WTC11 (cell line): ENCODE results near the gene TCF12. TPM values are rescaled to one million over a fixed set of nuclear protein-coding genes. Genes with fewer than 3 reads are reported as not detected.

Experiments used
- ATAC-seq: fragments of 200-7000 bp; cut with Tn5 transposase; 2 replicates; pipeline ENCODE4 v1.10.0; 2021; ENCODE audit warnings: mild to moderate bottlenecking, moderate library complexity
- CTCF ChIA-PET: fragments of 300-600 bp; sonication (Branson Sonifier 250); formaldehyde crosslinking; loops from one replicate; lab custom pipeline; 2021; ENCODE audit warnings: antibody characterized with exemption; lab: Charles Lee
- POLR2A ChIA-PET: fragments of 350-600 bp; sonication (Branson Sonifier 250); formaldehyde crosslinking; loops from one replicate; lab custom pipeline; 2021; ENCODE audit warnings: antibody characterized with exemption; lab: Charles Lee
- DNase-seq: peaks from one replicate; pipeline ENCODE4 v3.0.0; 2021; ENCODE audit warnings: low spot score
- H3K27ac Mint-ChIP-seq: 2 replicates; pipeline ENCODE4 v1.8.0; 2021; ENCODE audit warnings: mixed read lengths
- H3K27me3 Mint-ChIP-seq: 2 replicates; pipeline ENCODE4 v1.8.0; 2021; ENCODE audit warnings: low read depth, mild to moderate bottlenecking, moderate library complexity, mixed read lengths
- H3K36me3 Mint-ChIP-seq: 2 replicates; pipeline ENCODE4 v1.8.0; 2021; ENCODE audit warnings: mixed read lengths
- H3K4me1 Mint-ChIP-seq: 2 replicates; pipeline ENCODE4 v1.8.0; 2022; ENCODE audit warnings: mixed read lengths
- H3K4me3 Mint-ChIP-seq: 2 replicates; pipeline ENCODE4 v1.8.0; 2021; ENCODE audit warnings: mild to moderate bottlenecking, moderate library complexity, mixed read lengths
- H3K9me3 Mint-ChIP-seq: 2 replicates; pipeline ENCODE4 v1.8.0; 2021; ENCODE audit warnings: mixed read lengths
- CREB1 ChIP-seq: sonication (generic); formaldehyde crosslinking; IDR thresholded peaks from 2 replicates; pipeline ENCODE4 v1.8.0; 2023; ENCODE audit warnings: mild to moderate bottlenecking, missing genetic modification reagents
- CREM ChIP-seq: sonication (generic); formaldehyde crosslinking; IDR thresholded peaks from 2 replicates; pipeline ENCODE4 v1.8.1; 2022; ENCODE audit warnings: mild to moderate bottlenecking, missing genetic modification reagents, moderate library complexity
- CTCF ChIP-seq: fragments of 200-600 bp; IDR thresholded peaks from 2 replicates; pipeline ENCODE4 v1.8.0; 2022; ENCODE audit warnings: antibody characterized with exemption
- E2F1 ChIP-seq: sonication (generic); formaldehyde crosslinking; IDR thresholded peaks from 2 replicates; pipeline ENCODE4 v1.8.0; 2022; ENCODE audit warnings: mild to moderate bottlenecking, missing genetic modification reagents
- FOXP4 ChIP-seq: sonication (generic); formaldehyde crosslinking; IDR thresholded peaks from 2 replicates; pipeline ENCODE4 v1.8.0; 2022; ENCODE audit warnings: mild to moderate bottlenecking, missing genetic modification reagents
- MAX ChIP-seq: sonication (generic); formaldehyde crosslinking; IDR thresholded peaks from 2 replicates; pipeline ENCODE4 v1.8.0; 2022; ENCODE audit warnings: mild to moderate bottlenecking, missing genetic modification reagents
- MYBL2 ChIP-seq: sonication (generic); formaldehyde crosslinking; IDR thresholded peaks from 2 replicates; pipeline ENCODE4 v1.8.1; 2023; ENCODE audit warnings: mild to moderate bottlenecking, moderate library complexity, missing genetic modification reagents
- NFATC4 ChIP-seq: fragments of 250-450 bp; sonication (Bioruptor Pico); IDR thresholded peaks from 2 replicates; pipeline ENCODE4 v1.9.0; 2021; ENCODE audit warnings: mild to moderate bottlenecking
- USF2 ChIP-seq: sonication (generic); formaldehyde crosslinking; IDR thresholded peaks from 2 replicates; pipeline ENCODE4 v1.8.1; 2023; ENCODE audit warnings: mild to moderate bottlenecking, missing genetic modification reagents, moderate library complexity
- ZNF121 ChIP-seq: sonication (generic); formaldehyde crosslinking; IDR thresholded peaks from 2 replicates; pipeline ENCODE4 v1.8.0; 2023; ENCODE audit warnings: missing genetic modification reagents
- ZNF512 ChIP-seq: sonication (generic); formaldehyde crosslinking; IDR thresholded peaks from 2 replicates; pipeline ENCODE4 v1.8.1; 2022; ENCODE audit warnings: missing genetic modification reagents, borderline replicate concordance
- ZSCAN18 ChIP-seq: fragments of 250-450 bp; sonication (Bioruptor Pico); IDR thresholded peaks from 2 replicates; pipeline ENCODE4 v2.1.2; 2022; ENCODE audit warnings: mild to moderate bottlenecking, moderate library complexity
- total RNA-seq: library from RNA; stranded (reverse); gene quantifications from 3 replicates; pipeline ENCODE4 v1.2.3, GENCODE V29; 2021

The TCF12 gene
- total RNA-seq, 1 experiment from 2014 or later, result 73.2 TPM

- 0 out of 2 replicates have a peak, but pooled peaks have one; percentile 51 for TF ChIP-seq USF2 (CRISPR knock-in tag)
- peak; percentile 49; the same call in 1 of the 2 replicates for TF ChIP-seq CREB1
- TF ChIP-seq CREM (CRISPR knock-in tag), result peak; percentile 83; the same call in 1 of the 2 replicates
- TF ChIP-seq MAX, result peak; percentile 84
- no peak for TF ChIP-seq ZSCAN18 (CRISPR knock-in tag)
- no peak for TF ChIP-seq NFATC4 (CRISPR knock-in tag)
- TF ChIP-seq ZNF121, result peak; percentile 16; the same call in 1 of the 2 replicates
- peak; percentile 83; the same call in 1 of the 2 replicates for TF ChIP-seq E2F1 (CRISPR knock-in tag)
- TF ChIP-seq FOXP4 (CRISPR knock-in tag), result peak; percentile 90
- no peak for TF ChIP-seq ZNF512
Measured at GRCh38 chr15:56918046-56918938, at the start of gene TCF12 (continued).

- Mint-ChIP-seq H3K27ac (no peak overlapping the region), H3K36me3 (no peaks in the 10 kb centered on the region), H3K27me3 (no peaks in the 10 kb centered on the region), H3K4me3 (no peak overlapping the region), H3K4me1 (peaks cover 13% of the 10 kb centered on the region), H3K9me3 (no peaks in the 10 kb centered on the region)
- ChIA-PET CTCF (interaction anchor here (0.7 to 2.3 kb wide), 14 partner anchors 9 to 379 kb away, joined by 3 to 24 read pairs (median 3); no protein-coding TSS in a partner anchor), POLR2A (no interaction called here)
- no peak for TF ChIP-seq MYBL2 (CRISPR knock-in tag)
- TF ChIP-seq CTCF, result peak; percentile 78
- DNase-seq, result peak; percentile 45
- ATAC-seq, result no peak
Measured at GRCh38 chr15:56869573-56869972, 48.9 kb upstream of the TCF12 start.
